Stimulated activated CD4-positive, alpha-beta T cell treated with anti-CD3 and anti-CD28 coated beads, Interleukin-4, amount 100 ng/mL, for 4 hours (primary cell): ENCODE measurements around the gene SEMA3C.

ENCODE experiments used
- DNase-seq, 2 experiments: peaks; one replicate each; pipeline ENCODE4 v3.0.0-alpha.2; 2020

SEMA3C gene

DNA sequence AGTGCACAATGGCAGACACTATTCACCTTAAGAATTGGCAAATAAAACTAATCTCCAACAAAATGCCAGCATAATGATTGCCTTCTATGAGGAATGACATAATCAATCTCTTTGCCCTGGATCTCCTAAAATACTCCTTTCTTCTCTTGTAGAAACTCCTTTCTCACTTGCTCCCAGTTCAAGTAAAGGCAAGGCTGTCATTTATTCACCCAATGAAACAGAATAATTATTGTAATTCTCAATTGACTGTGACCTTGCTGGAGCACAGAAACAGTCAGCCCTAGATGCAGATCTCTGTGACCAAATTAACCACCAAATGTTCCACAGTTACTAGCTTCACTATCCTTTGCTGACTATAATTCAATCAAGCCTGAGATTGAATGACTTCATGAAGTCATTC is 99.3 kb downstream of the SEMA3C start:
- DNase-seq: no peak

DNA sequence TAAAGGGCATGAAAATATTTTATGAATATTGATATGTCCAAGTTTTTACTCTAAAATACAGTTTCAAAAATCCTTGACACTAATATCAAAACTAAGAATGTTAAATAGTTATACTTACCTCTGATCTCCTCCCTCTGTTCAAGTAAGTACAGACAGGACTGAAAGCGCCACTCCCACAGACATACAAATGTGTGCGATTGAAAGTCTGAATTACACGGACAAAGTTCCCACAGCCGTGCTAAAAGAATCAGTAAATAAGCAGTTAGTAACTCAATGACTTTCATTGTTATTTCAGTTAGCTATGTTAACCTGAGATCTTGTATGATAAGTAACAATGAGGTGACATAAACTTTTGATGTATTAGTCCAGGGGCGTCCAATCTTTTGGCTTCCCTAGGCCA is 100.7 kb downstream of the SEMA3C start:
- DNase-seq: no peak

GRCh38 chr7:80816806-80817205 is 102.0 kb downstream of the SEMA3C start:
- no peak for DNase-seq

DNA sequence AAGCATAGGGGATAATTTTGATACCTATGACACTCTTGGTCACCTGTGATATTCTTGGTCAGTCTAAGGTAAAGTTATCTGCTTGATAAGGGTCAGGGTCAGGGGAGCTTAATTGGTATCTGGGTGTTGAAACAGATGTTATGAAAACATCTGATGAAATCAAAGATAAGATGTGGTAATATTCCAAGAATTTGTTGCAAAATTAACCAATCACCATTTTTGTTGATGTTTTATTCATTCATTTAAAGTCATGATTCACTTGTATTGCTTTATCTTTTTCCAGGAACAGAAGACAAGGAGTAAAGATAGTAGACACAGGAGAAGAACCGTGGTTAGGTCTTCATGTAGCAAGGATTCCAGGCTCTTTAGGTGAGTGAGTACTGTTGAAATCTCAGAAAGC is 103.1 kb downstream of the SEMA3C start:
- DNase-seq: no peak

DNA sequence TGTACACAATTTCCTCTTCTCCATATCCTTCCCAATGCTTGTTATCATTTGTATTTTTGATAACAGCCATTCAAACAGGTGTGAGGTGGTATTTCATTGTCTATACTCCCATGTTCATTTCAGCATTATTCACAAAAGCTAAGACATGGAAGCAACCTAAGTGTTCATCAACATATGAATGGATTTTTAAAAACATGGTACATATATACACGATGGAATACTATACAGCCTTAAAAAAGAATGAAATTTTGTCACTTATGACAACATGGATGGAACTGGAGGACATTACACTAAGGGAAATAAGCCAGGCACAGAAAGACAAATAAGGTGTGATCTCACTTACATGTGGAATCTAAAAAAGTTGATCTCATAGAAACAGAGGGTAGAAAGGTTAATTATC is 109.3 kb downstream of the SEMA3C start:
- DNase-seq: no peak

DNA sequence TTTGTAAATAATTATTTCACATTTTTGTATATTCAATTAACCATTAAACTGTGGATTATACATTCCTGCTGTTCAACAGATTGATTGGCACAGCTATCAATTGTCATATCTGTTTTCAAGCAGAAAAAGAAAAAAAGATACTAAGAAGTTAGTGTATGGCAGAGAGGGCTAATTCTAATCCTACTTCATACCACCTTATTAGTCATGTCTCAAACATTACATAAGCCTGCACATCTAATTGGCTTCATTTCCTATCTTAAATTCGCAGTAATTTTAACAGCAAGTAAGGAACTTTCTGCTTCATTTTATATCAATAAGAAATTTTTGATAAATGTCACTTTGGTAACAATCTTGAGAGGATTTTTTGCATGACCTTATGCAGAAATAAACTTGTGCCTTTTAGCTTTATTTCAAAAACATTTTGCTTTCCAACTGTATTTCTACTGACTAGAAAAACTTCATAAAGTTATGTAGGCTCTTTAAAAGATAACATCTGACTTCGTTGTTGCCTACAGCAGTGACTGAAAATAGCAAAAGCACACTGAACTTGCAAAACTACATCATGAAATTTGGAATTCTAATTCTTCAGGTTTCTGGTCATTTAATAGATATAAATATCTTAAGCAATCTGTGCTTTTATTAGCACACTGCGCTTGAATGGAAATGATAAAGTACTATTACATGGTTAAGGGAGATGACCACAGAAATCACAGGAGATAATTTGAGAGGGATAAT is 111.5 kb downstream of the SEMA3C start:
- DNase-seq: no peak

DNA sequence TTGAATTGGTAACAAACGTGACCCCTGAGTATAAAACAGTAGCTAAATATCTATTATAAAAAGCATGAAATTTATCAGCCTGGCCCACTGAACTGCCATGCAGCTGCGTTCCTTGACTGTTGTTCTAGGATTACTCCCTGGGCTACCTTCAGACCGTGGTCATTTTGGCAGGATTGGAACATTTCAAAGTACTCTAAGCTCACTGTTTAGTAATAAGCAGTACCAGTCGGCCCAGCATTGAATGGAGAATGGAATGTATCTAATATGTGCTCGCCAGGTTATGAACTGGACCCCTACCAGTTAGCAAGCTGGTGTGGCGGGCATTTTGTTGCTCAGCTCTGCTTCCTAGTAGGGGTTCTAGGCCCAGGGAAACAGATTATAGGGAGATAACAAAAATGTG is 112.2 kb downstream of the SEMA3C start:
- no peak for DNase-seq

DNA sequence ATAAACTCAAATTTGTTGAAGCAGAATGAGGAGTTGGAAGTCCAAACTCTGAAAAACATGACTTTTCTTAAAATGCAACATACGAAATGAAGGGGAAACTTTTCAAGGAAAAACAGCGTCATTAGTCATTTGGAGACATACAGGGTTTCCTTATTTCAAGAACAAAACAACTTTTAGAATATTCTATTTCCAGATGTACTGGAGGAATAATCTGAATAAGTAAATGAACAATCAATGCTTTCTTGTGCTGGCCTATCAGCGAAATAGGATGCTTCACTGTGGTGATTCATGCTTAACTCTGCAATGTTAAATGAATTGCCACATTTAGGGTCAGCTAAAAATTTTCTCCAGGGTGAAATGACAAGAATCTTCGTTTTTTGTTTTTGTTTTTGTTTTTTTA is 114.3 kb downstream of the SEMA3C start:
- no peak for DNase-seq

- DNase-seq: no peak
These were observed 116.3 kb downstream of the SEMA3C start for GRCh38 chr7:80802527-80802926.

- no peak for DNase-seq
These were observed 123.9 kb downstream of the SEMA3C start for GRCh38 chr7:80794631-80795573.

DNA sequence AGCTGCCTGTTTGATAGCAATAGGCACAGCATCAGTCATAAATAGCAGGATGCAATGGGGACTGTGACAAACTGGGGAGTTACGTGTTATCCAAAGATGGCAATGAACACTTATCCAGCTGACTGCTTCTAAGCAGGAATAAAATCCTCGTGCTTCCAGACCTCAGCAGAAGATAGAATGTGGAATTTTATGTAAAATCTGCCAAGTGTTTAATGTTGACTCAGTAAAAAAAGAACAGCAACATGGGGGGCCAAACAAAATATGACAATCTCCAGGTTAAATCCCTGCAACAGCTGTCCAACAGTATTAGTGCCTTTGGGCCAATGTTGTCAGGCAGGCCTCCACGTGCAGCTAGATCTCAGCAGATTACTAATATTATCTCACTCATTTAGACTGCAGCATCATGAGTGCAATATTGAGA is 127.3 kb downstream of the SEMA3C start:
- no peak for DNase-seq

- DNase-seq: no peak
These were observed 128.0 kb downstream of the SEMA3C start for GRCh38 chr7:80790877-80791276.

- DNase-seq: no peak
These were observed 131.1 kb downstream of the SEMA3C start for GRCh38 chr7:80787721-80788120.

- no peak for DNase-seq
These were observed 132.8 kb downstream of the SEMA3C start for GRCh38 chr7:80785961-80786536.

DNA sequence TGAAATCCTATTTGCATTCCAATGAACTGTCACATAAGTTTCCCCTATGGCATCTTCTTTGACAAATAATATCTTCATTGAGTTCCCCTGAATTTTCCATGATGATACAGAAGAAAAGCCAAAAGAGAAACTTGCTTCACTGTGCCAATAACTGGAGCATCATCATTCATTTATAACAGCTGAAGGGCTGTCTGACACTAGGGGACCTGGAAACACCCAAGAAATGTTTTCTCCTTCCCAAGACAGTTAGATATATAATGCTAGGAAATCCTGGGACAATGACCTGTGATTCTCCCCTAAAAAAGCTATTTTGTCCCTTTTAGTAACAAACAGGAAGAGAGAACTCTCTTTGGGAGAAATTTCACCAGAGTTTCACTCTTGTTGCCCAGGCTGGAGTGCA is 133.6 kb downstream of the SEMA3C start:
- no peak for DNase-seq

GRCh38 chr7:80783678-80784327 is 135.0 kb downstream of the SEMA3C start:
- no peak for DNase-seq

DNA sequence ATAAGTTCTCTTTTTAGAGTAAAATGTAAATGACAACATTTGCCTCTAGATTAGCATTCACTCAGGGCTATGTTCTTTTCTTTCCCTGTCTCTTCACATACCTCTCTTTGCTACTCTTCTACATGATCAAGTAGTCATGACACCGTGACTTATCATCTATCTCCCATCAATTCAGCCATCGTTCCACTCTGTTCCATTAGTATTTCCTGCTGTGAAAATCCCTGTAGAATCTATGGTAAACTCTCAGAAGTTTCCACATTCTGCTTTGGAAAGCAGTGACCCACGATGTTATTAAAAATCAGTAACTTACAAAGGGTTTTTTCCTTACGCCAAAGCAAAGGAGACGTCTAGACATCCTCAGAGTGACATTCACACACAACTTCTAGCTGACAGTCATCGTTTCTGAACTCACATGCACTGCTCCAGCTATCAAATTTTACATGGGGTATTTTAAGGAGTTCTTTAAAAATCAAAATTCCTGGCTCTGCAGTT is 135.6 kb downstream of the SEMA3C start:
- DNase-seq: no peak

- DNase-seq: no peak
These were observed 137.3 kb downstream of the SEMA3C start for GRCh38 chr7:80781561-80781979.

DNA sequence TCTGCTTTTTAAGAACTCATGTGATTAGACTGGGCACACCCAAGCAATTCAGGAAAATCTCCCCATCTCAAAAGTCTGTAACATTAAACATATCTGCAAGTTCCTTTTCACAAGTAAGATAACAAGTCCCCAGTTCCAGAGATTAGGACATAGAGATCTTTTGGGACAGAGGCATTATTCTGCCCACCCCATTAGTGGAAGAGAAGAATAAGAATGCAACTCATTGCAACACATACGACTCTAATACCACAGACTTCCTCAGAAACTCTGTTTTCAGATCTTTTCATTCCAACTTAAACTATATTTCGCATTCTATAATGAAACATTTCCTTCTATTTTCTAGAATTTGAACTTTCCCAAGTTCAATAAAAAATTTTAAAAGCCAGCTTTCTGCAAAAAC is 137.7 kb downstream of the SEMA3C start:
- no peak for DNase-seq

GRCh38 chr7:80779456-80779855 is 139.4 kb downstream of the SEMA3C start:
- DNase-seq: no peak

- DNase-seq: no peak
These were observed 143.0 kb downstream of the SEMA3C start for GRCh38 chr7:80775897-80776296.

GRCh38 chr7:80775482-80775881 is 143.4 kb downstream of the SEMA3C start:
- no peak for DNase-seq

DNA sequence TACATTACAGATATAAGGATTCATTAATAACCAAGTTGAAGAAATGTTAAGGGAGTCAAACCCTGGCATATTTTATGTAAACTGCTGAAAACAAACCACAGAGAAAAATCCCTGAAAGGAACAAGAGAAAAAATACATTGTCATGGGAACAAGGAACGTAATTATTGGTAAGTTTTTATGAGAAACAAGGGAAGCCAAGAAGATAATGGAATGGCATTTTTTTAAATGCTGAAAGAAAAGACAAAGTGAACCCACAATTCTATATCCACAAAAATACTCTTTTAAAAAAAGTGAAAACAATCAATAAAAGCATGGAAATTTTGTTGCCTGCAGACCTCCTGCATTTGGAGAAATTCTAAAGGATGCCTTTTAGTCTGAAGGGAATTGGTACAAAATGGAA is 144.0 kb downstream of the SEMA3C start:
- DNase-seq: no peak
